ENCODE data around the gene FAM107A.

FAM107A gene

DNA sequence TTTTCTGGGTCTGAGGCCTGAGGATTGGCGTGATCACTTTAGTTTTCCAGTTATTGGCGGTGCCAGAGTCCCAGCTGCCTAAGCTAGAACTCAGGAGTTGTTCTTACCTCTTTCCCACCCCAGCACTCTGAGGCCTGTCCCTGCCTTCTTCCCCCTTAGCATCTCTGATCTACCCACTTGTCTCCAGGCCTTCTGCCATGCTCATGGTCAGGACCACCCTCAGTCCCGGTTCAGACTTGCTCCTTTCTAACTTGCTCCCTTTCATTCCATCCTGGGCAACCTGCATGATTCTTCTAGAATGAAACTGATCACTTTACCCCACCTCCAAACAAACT, 55.9 kb downstream of the FAM107A start:
- H3K9ac ChIP-seq (ENCODE audit: low read depth, low read length, poor library complexity, severe bottlenecking), result no peak overlapping the region
- H3K9me3 ChIP-seq (ENCODE audit: insufficient read depth, low read depth, low read length), result no peaks in the 10 kb centered on the region
- H4K20me1 ChIP-seq (ENCODE audit: insufficient read depth, low read length, poor library complexity, severe bottlenecking), result no peaks in the 10 kb centered on the region
- no peak overlapping the region for H2AFZ ChIP-seq (ENCODE audit: low read length)
- H3K4me3 ChIP-seq (ENCODE audit: low read length, poor library complexity, severe bottlenecking), result no peak overlapping the region
- H3K9me2 ChIP-seq (replicated peaks; ENCODE audit: low read depth, low read length), result no peaks in the 10 kb centered on the region
- TF ChIP-seq EZH2phosphoT487 (IDR thresholded peaks at IDR 0.05; ENCODE audit: borderline replicate concordance), result no peak
- TF ChIP-seq, protein P1, sequence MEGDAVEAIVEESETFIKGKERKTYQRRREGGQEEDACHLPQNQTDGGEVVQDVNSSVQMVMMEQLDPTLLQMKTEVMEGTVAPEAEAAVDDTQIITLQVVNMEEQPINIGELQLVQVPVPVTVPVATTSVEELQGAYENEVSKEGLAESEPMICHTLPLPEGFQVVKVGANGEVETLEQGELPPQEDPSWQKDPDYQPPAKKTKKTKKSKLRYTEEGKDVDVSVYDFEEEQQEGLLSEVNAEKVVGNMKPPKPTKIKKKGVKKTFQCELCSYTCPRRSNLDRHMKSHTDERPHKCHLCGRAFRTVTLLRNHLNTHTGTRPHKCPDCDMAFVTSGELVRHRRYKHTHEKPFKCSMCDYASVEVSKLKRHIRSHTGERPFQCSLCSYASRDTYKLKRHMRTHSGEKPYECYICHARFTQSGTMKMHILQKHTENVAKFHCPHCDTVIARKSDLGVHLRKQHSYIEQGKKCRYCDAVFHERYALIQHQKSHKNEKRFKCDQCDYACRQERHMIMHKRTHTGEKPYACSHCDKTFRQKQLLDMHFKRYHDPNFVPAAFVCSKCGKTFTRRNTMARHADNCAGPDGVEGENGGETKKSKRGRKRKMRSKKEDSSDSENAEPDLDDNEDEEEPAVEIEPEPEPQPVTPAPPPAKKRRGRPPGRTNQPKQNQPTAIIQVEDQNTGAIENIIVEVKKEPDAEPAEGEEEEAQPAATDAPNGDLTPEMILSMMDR (conservative IDR thresholded peaks at IDR 0.05; ENCODE audit: low read length), result no peak
- H3K4me2 ChIP-seq (ENCODE audit: low read depth, low read length, poor library complexity, severe bottlenecking), result no peak overlapping the region
- no peaks in the 10 kb centered on the region for H3K27me3 ChIP-seq (ENCODE audit: insufficient read depth, low read length, poor library complexity, severe bottlenecking)
- H3K4me1 ChIP-seq (ENCODE audit: insufficient read depth, low read length, poor library complexity, severe bottlenecking), result peaks cover 11% of the 10 kb centered on the region
- H3K36me3 ChIP-seq (ENCODE audit: insufficient read depth, low read length), result no peaks in the 10 kb centered on the region
- H3F3A ChIP-seq (ENCODE audit: low read depth), result no peaks in the 10 kb centered on the region
- no peaks in the 10 kb centered on the region for H3K79me2 ChIP-seq (ENCODE audit: insufficient read depth, low read length)

DNA sequence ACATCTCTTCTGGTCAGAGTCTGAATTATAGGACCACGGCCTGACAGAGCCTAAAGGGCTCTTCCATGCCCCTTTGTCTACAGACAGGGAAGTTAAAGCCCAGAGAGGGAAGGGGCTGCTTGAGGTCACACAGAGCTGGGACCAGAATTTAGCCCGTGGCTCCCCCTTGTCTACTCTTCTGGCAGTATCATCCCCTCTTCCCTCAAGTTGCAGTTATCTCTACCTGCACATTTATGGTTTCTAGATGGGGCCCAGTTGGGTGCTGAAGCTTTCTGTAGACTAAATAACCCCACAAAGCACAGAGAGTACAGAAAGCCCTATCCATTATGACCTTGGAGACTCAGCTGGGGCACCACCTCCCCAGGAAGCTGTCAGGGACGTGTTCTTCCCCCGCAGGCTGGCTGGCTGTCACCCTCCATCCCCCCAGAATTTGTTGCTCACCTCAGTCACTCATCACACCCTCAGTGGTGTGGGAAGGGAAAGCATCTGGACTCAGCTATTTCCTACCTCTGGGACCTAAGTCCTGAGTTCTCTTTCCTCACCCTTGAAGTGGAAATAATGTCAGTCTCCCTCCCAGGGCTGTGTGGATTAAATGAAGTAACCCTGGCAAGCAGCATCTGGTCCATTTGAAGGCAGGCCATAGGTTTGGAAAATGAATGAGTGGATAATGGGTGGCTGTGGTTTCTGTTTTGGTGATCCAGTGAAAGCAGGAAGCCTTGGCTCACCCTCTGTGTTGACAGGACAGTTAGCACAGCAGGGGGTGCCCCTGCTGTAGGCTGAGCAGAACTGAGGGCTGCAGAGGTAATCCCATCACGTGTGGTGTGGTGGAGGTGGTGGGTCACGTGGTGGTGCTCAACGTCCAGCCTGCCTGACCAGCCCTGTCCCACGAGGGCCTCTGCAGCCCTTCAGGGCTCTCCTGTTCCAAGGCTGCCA, 56.5 kb downstream of the FAM107A start:
- Histone ChIP-seq H3K4me3 (ENCODE audit: low read length, poor library complexity, severe bottlenecking) (no peak overlapping the region), H4K20me1 (ENCODE audit: insufficient read depth, low read length, poor library complexity, severe bottlenecking) (no peaks in the 10 kb centered on the region), H3K79me2 (ENCODE audit: insufficient read depth, low read length) (no peaks in the 10 kb centered on the region), H3K9me2 (replicated peaks; ENCODE audit: low read depth, low read length) (no peaks in the 10 kb centered on the region), H3K9me3 (ENCODE audit: insufficient read depth, low read depth, low read length) (no peaks in the 10 kb centered on the region), H2AFZ (ENCODE audit: low read length) (peak overlapping the region; percentile 33; the same call in 1 of the 2 replicates), H3K9ac (ENCODE audit: low read depth, low read length, poor library complexity, severe bottlenecking) (peak overlapping the region; percentile 35), H3K4me2 (ENCODE audit: low read depth, low read length, poor library complexity, severe bottlenecking) (peak overlapping the region; percentile 23), H3K4me1 (ENCODE audit: insufficient read depth, low read length, poor library complexity, severe bottlenecking) (peaks cover 11% of the 10 kb centered on the region), H3K36me3 (ENCODE audit: insufficient read depth, low read length) (no peaks in the 10 kb centered on the region), H3F3A (ENCODE audit: low read depth) (no peaks in the 10 kb centered on the region), H3K27me3 (ENCODE audit: insufficient read depth, low read length, poor library complexity, severe bottlenecking) (no peaks in the 10 kb centered on the region)
- no peak for TF ChIP-seq EZH2phosphoT487 (IDR thresholded peaks at IDR 0.05; ENCODE audit: borderline replicate concordance)
- TF ChIP-seq, protein P1 (conservative IDR thresholded peaks at IDR 0.05; ENCODE audit: low read length), result 0 out of 2 replicates have a peak, but pooled peaks have one; percentile 14

DNA sequence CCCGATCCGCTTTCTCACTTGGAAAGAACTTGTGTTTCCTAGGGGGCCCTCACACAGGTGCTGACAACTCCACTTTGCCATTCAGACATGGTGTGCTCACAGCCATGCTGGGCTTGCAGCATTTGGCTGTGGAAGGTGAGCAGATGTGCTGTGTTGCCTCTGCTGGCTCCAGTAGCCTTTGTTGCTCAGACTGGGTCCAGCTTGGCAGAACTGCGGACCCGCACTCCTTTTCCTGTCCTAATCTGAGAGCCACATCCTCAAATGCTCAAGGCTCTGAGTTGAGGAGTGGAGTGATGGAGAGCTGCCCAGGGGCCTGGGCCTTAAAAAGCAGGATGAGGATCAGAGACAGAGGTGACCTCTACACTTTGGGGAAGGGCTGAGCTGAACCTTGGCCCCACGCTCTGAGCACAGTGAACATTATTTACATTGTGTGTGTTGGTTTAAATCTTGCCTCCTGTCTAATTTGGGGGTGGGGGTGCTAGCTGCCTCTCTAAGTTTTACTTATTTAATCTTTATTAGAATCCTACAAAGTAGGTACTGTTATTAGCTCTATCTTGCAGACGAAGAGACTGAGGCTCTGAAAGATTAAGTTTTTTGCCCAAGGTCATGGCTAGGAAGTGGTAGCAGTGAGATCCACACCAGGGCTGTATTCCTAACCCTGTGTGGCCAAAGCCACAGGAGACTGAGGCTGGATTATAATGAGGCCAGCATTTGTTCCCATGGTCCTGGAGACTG, 57.4 kb downstream of the FAM107A start:
- Histone ChIP-seq H3K9me2 (replicated peaks; ENCODE audit: low read depth, low read length) (no peaks in the 10 kb centered on the region), H3K4me1 (ENCODE audit: insufficient read depth, low read length, poor library complexity, severe bottlenecking) (peaks cover 11% of the 10 kb centered on the region), H3K27me3 (ENCODE audit: insufficient read depth, low read length, poor library complexity, severe bottlenecking) (no peaks in the 10 kb centered on the region), H3F3A (ENCODE audit: low read depth) (no peaks in the 10 kb centered on the region), H3K79me2 (ENCODE audit: insufficient read depth, low read length) (no peaks in the 10 kb centered on the region), H4K20me1 (ENCODE audit: insufficient read depth, low read length, poor library complexity, severe bottlenecking) (no peaks in the 10 kb centered on the region), H3K4me2 (ENCODE audit: low read depth, low read length, poor library complexity, severe bottlenecking) (no peak overlapping the region), H3K4me3 (ENCODE audit: low read length, poor library complexity, severe bottlenecking) (no peak overlapping the region), H3K36me3 (ENCODE audit: insufficient read depth, low read length) (no peaks in the 10 kb centered on the region), H2AFZ (ENCODE audit: low read length) (no peak overlapping the region), H3K9ac (ENCODE audit: low read depth, low read length, poor library complexity, severe bottlenecking) (no peak overlapping the region), H3K9me3 (ENCODE audit: insufficient read depth, low read depth, low read length) (no peaks in the 10 kb centered on the region)
- TF ChIP-seq, protein P1 (conservative IDR thresholded peaks at IDR 0.05; ENCODE audit: low read length), result no peak
- no peak for TF ChIP-seq EZH2phosphoT487 (IDR thresholded peaks at IDR 0.05; ENCODE audit: borderline replicate concordance)

Measured in Loucy (cell line).